Spleen (tissue), 11 donors: ENCODE data around the gene PUSL1. TPM values are rescaled to one million over a fixed set of nuclear protein-coding genes. Genes with fewer than 3 reads are reported as not detected.
A peak's percentile ranks its signal among the peaks of the same experiment; 100 is the strongest.

Experiments
- DNase-seq: peaks from one replicate; pipeline ENCODE4 v3.0.0-alpha.2; 2020
- H3K27ac ChIP-seq, 8 donors: fragments of 200-600 bp; sonication (generic) in 7 of 8; 1 replicate in 4 of 8; 2 replicates in 4 of 8; pipeline versions ENCODE4 v1.5.0 to v1.8.0; 2016 to 2021; ENCODE audit warnings: inconsistent platforms in 4 of 8, mild to moderate bottlenecking in 4 of 8, moderate library complexity in 1 of 8
- H3K27me3 ChIP-seq, 7 donors: fragments of 200-600 bp; sonication (generic) in 6 of 7; replicated peaks in 1 of 7; 1 replicate in 4 of 7; 2 replicates in 3 of 7; pipeline versions ENCODE4 v1.5.0 to v1.8.0; 2016 to 2021; ENCODE audit warnings: inconsistent platforms in 3 of 7, mild to moderate bottlenecking in 1 of 7
- H3K36me3 ChIP-seq, 6 donors: fragments of 200-600 bp; sonication (generic) in 5 of 6; 1 replicate in 4 of 6; 2 replicates in 2 of 6; pipeline versions ENCODE4 v1.5.0 to v1.8.0; 2016 to 2021; ENCODE audit warnings: inconsistent platforms in 2 of 6
- H3K4me1 ChIP-seq, 6 donors: fragments of 200-600 bp; sonication (generic) in 5 of 6; 1 replicate in 3 of 6; 2 replicates in 3 of 6; pipeline versions ENCODE4 v1.5.0 to v1.8.0; 2016 to 2021; ENCODE audit warnings: inconsistent platforms in 3 of 6
- H3K4me3 ChIP-seq, 8 donors: fragments of 200-600 bp; sonication (generic) in 7 of 8; 1 replicate in 4 of 8; 2 replicates in 4 of 8; pipeline versions ENCODE4 v1.5.0 to v1.8.0; 2016 to 2021; ENCODE audit warnings: inconsistent platforms in 4 of 8, mild to moderate bottlenecking in 4 of 8, moderate library complexity in 2 of 8
- H3K9me3 ChIP-seq, 8 donors: fragments of 200-600 bp; sonication (generic) in 7 of 8; 1 replicate in 4 of 8; 2 replicates in 4 of 8; pipeline versions ENCODE4 v1.5.0 to v1.8.0; 2016 to 2021; ENCODE audit warnings: inconsistent platforms in 4 of 8
- POLR2A ChIP-seq, 3 donors: fragments of 450-650 bp; IDR thresholded peaks; one replicate each; pipeline ENCODE4 v1.5.1; 2017; ENCODE audit warnings: antibody characterized with exemption in 3 of 3, mild to moderate bottlenecking in 1 of 3
- POLR2AphosphoS5 ChIP-seq, 3 donors: sonication (generic); formaldehyde crosslinking; IDR thresholded peaks; one replicate each; pipeline ENCODE4 v1.5.1; 2017; ENCODE audit warnings: antibody characterized with exemption in 3 of 3
- WGBS, 5 donors: extraction: QIAGEN DNeasy Blood & Tissue Kit in 3 of 5; methylation state at CpG; one replicate each; pipeline versions ENCODE4 v1.1.5 to v1.1.7; 2013 to 2018; 5-methylcytosine and 5-hydroxymethylcytosine counted together
- intact Hi-C: fragments of 100-400 bp; cut with DNase I; formaldehyde crosslinking; loops from one replicate; pipeline ENCODE4 v1.15.0; 2023; ENCODE audit warnings: low total_unique reads
- polyA plus RNA-seq, 3 donors: library from polyadenylated mRNA; stranded (reverse); fragments of 200-250 nt; gene quantifications; one replicate each; pipeline ENCODE4 v1.2.1, GENCODE V29; 2013
- total RNA-seq, 7 donors: library from RNA; depleted of rRNA in 3 of 7; stranded (reverse); fragments of >200 nt in 3 of 7; fragmentation: NEBNext Ultra II Directional in 4 of 7; extraction: Animal tissue kit (Norgen Biotek cat#: 25700) in 4 of 7; gene quantifications; one replicate each; pipeline versions ENCODE4 v1.1.0 to v1.2.1, GENCODE V29; 2016 to 2021
- TF ChIP-seq, protein P1 (sequence below), 11 experiments: fragments of 200-600 bp in 7 of 11; fragments of 450-650 bp in 4 of 11; sonication (generic) in 4 of 11; IDR thresholded peaks in 8 of 11; conservative IDR thresholded peaks in 3 of 11; 1 replicate in 7 of 11; 2 replicates in 4 of 11; pipeline versions ENCODE4 v1.4.0 to v1.8.0; 2016 to 2021; ENCODE audit warnings: antibody characterized with exemption in 11 of 11, inconsistent platforms in 4 of 11, mild to moderate bottlenecking in 1 of 11
- donor health status: healthy with polysubstance abuse.
- donor health status: DM: no; HTN: no; CAD: no; lungs with moderate emphysema.
- donor health status: DM: no; HTN: no; CAD: no.
- donor health status: Bipolar disorder and iron deficiency.
- donor health status: healthy.
- donor health status: DM: no; HTN: no; CAD: no.
- donor health status: DM: yes; HTN: yes; CAD: no.

PUSL1 gene
- total and polyA plus RNA-seq, 10 donors, result 9.8 to 22.9 (median 12.8) TPM

DNA sequence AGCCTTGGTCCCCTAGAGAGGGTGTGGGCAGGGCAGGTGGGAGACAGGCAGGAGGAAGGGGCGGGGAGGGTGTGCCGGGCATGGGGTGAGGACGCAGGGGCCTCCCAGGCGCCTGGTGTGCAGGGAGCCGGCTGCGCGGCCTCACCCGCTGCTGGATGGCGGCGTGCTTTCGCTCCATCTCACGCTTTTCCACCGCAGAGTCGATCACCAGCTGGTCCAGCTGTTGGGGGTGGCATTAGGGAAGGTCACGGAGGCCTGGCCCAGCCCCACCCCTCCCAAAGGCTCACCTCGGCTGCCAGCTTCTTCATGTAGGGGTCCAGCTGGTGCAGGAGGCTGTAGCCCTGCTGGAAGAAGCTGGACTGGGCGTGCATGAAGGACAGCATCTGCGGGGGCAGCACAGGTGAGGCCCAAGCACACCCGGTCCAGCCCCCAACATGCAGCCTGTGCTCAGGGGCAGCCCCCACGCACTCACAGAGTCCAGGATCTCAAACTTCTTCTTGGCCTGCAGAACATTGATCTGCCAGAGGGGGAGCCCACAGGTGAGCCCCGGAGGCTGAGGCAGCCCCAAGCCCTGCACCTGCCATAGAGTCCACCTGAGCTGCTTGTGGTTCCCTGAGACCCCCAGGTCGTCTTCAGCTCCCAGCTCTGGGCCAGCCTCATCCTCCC, 8.6 kb upstream of the PUSL1 start:
- intact Hi-C loops, result no loop called here
- Histone ChIP-seq H3K36me3 (peaks cover 0 to 40% (median 7%) of the 10 kb centered on the region in 6 donors), H3K4me3 (no peak overlapping the region), H3K27me3 (no peaks in the 10 kb centered on the region), H3K4me1 (peaks cover 5 to 28% (median 11%) of the 10 kb centered on the region in 6 donors), H3K9me3 (no peaks in the 10 kb centered on the region), H3K27ac (no peak overlapping the region)
- no peak for TF ChIP-seq POLR2A (IDR thresholded peaks at IDR 0.05)
- TF ChIP-seq, protein P1, sequence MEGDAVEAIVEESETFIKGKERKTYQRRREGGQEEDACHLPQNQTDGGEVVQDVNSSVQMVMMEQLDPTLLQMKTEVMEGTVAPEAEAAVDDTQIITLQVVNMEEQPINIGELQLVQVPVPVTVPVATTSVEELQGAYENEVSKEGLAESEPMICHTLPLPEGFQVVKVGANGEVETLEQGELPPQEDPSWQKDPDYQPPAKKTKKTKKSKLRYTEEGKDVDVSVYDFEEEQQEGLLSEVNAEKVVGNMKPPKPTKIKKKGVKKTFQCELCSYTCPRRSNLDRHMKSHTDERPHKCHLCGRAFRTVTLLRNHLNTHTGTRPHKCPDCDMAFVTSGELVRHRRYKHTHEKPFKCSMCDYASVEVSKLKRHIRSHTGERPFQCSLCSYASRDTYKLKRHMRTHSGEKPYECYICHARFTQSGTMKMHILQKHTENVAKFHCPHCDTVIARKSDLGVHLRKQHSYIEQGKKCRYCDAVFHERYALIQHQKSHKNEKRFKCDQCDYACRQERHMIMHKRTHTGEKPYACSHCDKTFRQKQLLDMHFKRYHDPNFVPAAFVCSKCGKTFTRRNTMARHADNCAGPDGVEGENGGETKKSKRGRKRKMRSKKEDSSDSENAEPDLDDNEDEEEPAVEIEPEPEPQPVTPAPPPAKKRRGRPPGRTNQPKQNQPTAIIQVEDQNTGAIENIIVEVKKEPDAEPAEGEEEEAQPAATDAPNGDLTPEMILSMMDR (IDR thresholded peaks at IDR 0.05 in 8 of 11, conservative IDR thresholded peaks at IDR 0.05 in 3 of 11), result peak in 5 of 11 experiments; percentile 11 to 46 (median 36)
- no peak for DNase-seq
- WGBS, 5 donors, result 82 to 91% (median 88%) methylated on average over 21 to 22 of the region's 22 CpGs

GRCh38 chr1:1300352-1300739, 8.1 kb upstream of the PUSL1 start:
- H3K27me3 ChIP-seq, result no peaks in the 10 kb centered on the region
- H3K4me1 ChIP-seq, result peaks cover 11 to 33% (median 17%) of the 10 kb centered on the region in 6 donors
- DNase-seq, result no peak
- H3K27ac ChIP-seq, result no peak overlapping the region
- H3K9me3 ChIP-seq, result no peaks in the 10 kb centered on the region
- intact Hi-C loops, result no loop called here
- TF ChIP-seq POLR2AphosphoS5 (IDR thresholded peaks at IDR 0.05), result peak in 1 of 3 donors; percentile 7
- TF ChIP-seq, protein P1 (IDR thresholded peaks at IDR 0.05 in 8 of 11, conservative IDR thresholded peaks at IDR 0.05 in 3 of 11), result no peak
- H3K36me3 ChIP-seq, result peaks cover 0 to 35% (median 4%) of the 10 kb centered on the region in 6 donors
- 83 to 90% (median 87%) methylated on average over 11 to 12 of the region's 12 CpGs for WGBS, 5 donors
- H3K4me3 ChIP-seq, result no peak overlapping the region

GRCh38 chr1:1302006-1302430, 6.4 kb upstream of the PUSL1 start:
- Histone ChIP-seq H3K27ac (no peak overlapping the region), H3K27me3 (no peaks in the 10 kb centered on the region), H3K4me3 (no peak overlapping the region), H3K4me1 (peaks cover 27 to 50% (median 33%) of the 10 kb centered on the region in 6 donors), H3K9me3 (no peaks in the 10 kb centered on the region), H3K36me3 (peaks cover 0 to 18% (median 4%) of the 10 kb centered on the region in 6 donors)
- WGBS, 5 donors, result 85 to 95% (median 91%) methylated on average over 6 to 9 of the region's 9 CpGs
- TF ChIP-seq, protein P1 (IDR thresholded peaks at IDR 0.05 in 8 of 11, conservative IDR thresholded peaks at IDR 0.05 in 3 of 11), result peak in 5 of 11 experiments; percentile 23 to 59 (median 37)
- TF ChIP-seq POLR2A (IDR thresholded peaks at IDR 0.05), result no peak
- intact Hi-C loops, result no loop called here
- DNase-seq, result no peak

GRCh38 chr1:1302951-1303509, 5.4 kb upstream of the PUSL1 start:
- DNase-seq, result no peak
- Histone ChIP-seq H3K4me3 (no peak overlapping the region), H3K36me3 (peaks cover 0 to 12% (median 0%) of the 10 kb centered on the region in 6 donors), H3K9me3 (no peaks in the 10 kb centered on the region), H3K27me3 (no peaks in the 10 kb centered on the region), H3K4me1 (peaks cover 31 to 55% (median 37%) of the 10 kb centered on the region in 6 donors), H3K27ac (no peak overlapping the region)
- TF ChIP-seq, protein P1 (IDR thresholded peaks at IDR 0.05 in 8 of 11, conservative IDR thresholded peaks at IDR 0.05 in 3 of 11), result no peak
- peak in 2 of 3 donors; percentile 8 to 28 for TF ChIP-seq POLR2AphosphoS5 (IDR thresholded peaks at IDR 0.05)
- WGBS, 5 donors, result 77 to 88% (median 79%) methylated on average over 16 to 31 of the region's 31 CpGs
- intact Hi-C loops, result no loop called here
